Tibial nerve (tissue), 4 donors: Measurements from ENCODE around the gene ROBO1. TPM values are rescaled to one million over a fixed set of nuclear protein-coding genes. Genes with fewer than 3 reads are reported as not detected.

Experiments
- DNase-seq, 2 donors: peaks; one replicate each; pipeline ENCODE4 v3.0.0-alpha.2; 2019; ENCODE audit warnings: low spot score in 2 of 2
- H3K27ac ChIP-seq, 4 donors: fragments of 200-600 bp; sonication (generic) in 3 of 4; one replicate each; pipeline ENCODE4 v1.5.1; 2017 to 2019; ENCODE audit warnings: mild to moderate bottlenecking in 1 of 4
- H3K27me3 ChIP-seq, 2 donors: fragments of 200-600 bp; sonication (generic) in 1 of 2; one replicate each; pipeline versions ENCODE4 v1.5.1 to v1.6.0; 2017 to 2019
- H3K36me3 ChIP-seq, 3 donors: fragments of 200-600 bp; sonication (generic); one replicate each; pipeline ENCODE4 v1.5.1; 2018 to 2019
- H3K4me1 ChIP-seq, 4 donors: fragments of 200-600 bp; sonication (generic) in 3 of 4; one replicate each; pipeline ENCODE4 v1.5.1; 2017 to 2019
- H3K4me3 ChIP-seq, 4 donors: fragments of 200-600 bp; sonication (generic) in 3 of 4; one replicate each; pipeline ENCODE4 v1.5.1; 2017 to 2019; ENCODE audit warnings: mild to moderate bottlenecking in 1 of 4, moderate library complexity in 1 of 4
- H3K9me3 ChIP-seq, 4 donors: fragments of 200-600 bp; sonication (generic) in 3 of 4; one replicate each; pipeline ENCODE4 v1.5.1; 2017 to 2019
- EP300 ChIP-seq, 2 donors: sonication (generic); formaldehyde crosslinking; IDR thresholded peaks; one replicate each; pipeline ENCODE4 v1.6.1; 2017; ENCODE audit warnings: antibody characterized with exemption in 2 of 2, mild to moderate bottlenecking in 1 of 2
- POLR2A ChIP-seq, 2 donors: fragments of 450-650 bp; IDR thresholded peaks; one replicate each; pipeline ENCODE4 v1.6.1; 2017; ENCODE audit warnings: antibody characterized with exemption in 2 of 2, mild to moderate bottlenecking in 2 of 2, moderate library complexity in 2 of 2
- WGBS, 2 donors: methylation state at CpG; one replicate each; pipeline ENCODE4 v1.1.5; 2018; 5-methylcytosine and 5-hydroxymethylcytosine counted together
- total RNA-seq, 4 donors: library from RNA; depleted of rRNA; stranded (reverse); fragments of >200 nt; gene quantifications; one replicate each; pipeline ENCODE4 v1.1.0, GENCODE V29; 2016
- TF ChIP-seq, protein P1 (sequence below), 5 experiments: fragments of 200-600 bp in 3 of 5; fragments of 450-650 bp in 2 of 5; sonication (generic) in 3 of 5; IDR thresholded peaks; one replicate each; pipeline ENCODE4 v1.5.1; 2016 to 2019; ENCODE audit warnings: antibody characterized with exemption in 5 of 5, mild to moderate bottlenecking in 3 of 5, moderate library complexity in 2 of 5

The ROBO1 gene
- total RNA-seq, 4 donors from 2014 or later = 12.6 to 27.8 (median 23.1) TPM

- Histone ChIP-seq H3K27me3 (peaks cover 0 to 17% of the 10 kb centered on the region in 2 donors), H3K36me3 (no peaks in the 10 kb centered on the region), H3K4me3 (peak overlapping the region in 1 of 4 donors; percentile 38), H3K27ac (no peak overlapping the region), H3K4me1 (peaks cover 0 to 24% (median 0%) of the 10 kb centered on the region in 4 donors), H3K9me3 (no peaks in the 10 kb centered on the region)
- TF ChIP-seq, protein P1, sequence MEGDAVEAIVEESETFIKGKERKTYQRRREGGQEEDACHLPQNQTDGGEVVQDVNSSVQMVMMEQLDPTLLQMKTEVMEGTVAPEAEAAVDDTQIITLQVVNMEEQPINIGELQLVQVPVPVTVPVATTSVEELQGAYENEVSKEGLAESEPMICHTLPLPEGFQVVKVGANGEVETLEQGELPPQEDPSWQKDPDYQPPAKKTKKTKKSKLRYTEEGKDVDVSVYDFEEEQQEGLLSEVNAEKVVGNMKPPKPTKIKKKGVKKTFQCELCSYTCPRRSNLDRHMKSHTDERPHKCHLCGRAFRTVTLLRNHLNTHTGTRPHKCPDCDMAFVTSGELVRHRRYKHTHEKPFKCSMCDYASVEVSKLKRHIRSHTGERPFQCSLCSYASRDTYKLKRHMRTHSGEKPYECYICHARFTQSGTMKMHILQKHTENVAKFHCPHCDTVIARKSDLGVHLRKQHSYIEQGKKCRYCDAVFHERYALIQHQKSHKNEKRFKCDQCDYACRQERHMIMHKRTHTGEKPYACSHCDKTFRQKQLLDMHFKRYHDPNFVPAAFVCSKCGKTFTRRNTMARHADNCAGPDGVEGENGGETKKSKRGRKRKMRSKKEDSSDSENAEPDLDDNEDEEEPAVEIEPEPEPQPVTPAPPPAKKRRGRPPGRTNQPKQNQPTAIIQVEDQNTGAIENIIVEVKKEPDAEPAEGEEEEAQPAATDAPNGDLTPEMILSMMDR (IDR thresholded peaks at IDR 0.05) = no peak
- no peak for TF ChIP-seq POLR2A (IDR thresholded peaks at IDR 0.05)
- no peak for TF ChIP-seq EP300 (IDR thresholded peaks at IDR 0.05)
- DNase-seq = no peak
- 1 to 2% methylated on average over 26 of the region's 26 CpGs for WGBS, 2 donors
These were observed 449 bp downstream of the ROBO1 start for GRCh38 chr3:79767194-79767904.

DNA sequence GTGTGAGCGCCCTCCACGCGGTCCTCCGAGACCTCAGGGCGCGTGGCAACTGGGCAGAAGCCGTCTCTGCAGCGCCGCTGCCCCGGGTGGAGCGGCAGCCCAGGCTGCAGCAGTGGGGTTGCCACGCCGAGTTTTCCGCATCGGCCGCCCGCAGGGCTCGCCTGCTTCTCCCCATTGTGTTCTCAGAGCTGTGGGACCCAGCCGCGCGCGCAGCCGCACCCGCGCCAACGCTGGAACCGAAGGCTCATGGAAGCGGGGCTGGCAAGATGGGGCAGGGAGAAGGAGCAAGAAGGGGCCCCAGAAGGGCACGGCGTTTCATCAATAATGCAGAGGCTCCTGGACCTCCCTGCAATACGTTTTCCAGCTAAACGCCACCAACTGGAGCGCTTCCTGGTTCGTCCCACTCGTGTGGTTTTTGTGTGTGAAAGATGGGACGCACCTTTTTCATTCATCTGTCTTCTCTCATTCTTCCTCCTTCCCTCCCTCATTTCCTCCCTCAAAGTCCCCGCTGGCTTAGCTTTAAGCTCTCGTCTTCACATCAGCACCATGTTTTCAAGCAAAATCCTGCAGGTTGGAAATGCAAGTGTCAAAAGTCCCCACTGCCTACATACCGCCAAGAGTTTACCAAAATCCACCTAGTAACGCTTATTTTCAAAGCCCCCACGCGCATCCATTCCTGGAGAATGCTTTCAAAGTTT is 1.2 kb downstream of the ROBO1 start:
- no peak for TF ChIP-seq EP300 (IDR thresholded peaks at IDR 0.05)
- no peak for TF ChIP-seq POLR2A (IDR thresholded peaks at IDR 0.05)
- TF ChIP-seq, protein P1 (IDR thresholded peaks at IDR 0.05) = no peak
- Histone ChIP-seq H3K9me3 (no peaks in the 10 kb centered on the region), H3K36me3 (no peaks in the 10 kb centered on the region), H3K27ac (no peak overlapping the region), H3K4me1 (peaks cover 0 to 24% (median 0%) of the 10 kb centered on the region in 4 donors), H3K27me3 (peaks cover 0 to 17% of the 10 kb centered on the region in 2 donors), H3K4me3 (peak overlapping the region in 2 of 4 donors; percentile 12 to 38)
- 2 to 6% methylated on average over 31 to 33 of the region's 42 CpGs for WGBS, 2 donors
- DNase-seq = no peak

GRCh38 chr3:79765911-79766310 is 1.9 kb downstream of the ROBO1 start:
- no peaks in the 10 kb centered on the region for H3K36me3 ChIP-seq
- 12 to 23% methylated on average over 5 of the region's 5 CpGs for WGBS, 2 donors
- H3K4me3 ChIP-seq = no peak overlapping the region
- TF ChIP-seq POLR2A (IDR thresholded peaks at IDR 0.05) = no peak
- TF ChIP-seq EP300 (IDR thresholded peaks at IDR 0.05) = no peak
- TF ChIP-seq, protein P1 (IDR thresholded peaks at IDR 0.05) = no peak
- no peak for DNase-seq
- H3K27me3 ChIP-seq = peaks cover 0 to 17% of the 10 kb centered on the region in 2 donors
- H3K9me3 ChIP-seq = no peaks in the 10 kb centered on the region
- peaks cover 0 to 24% (median 0%) of the 10 kb centered on the region in 4 donors for H3K4me1 ChIP-seq
- H3K27ac ChIP-seq = no peak overlapping the region

GRCh38 chr3:79761441-79761840 is 6.4 kb downstream of the ROBO1 start:
- no peak overlapping the region for H3K4me3 ChIP-seq
- DNase-seq = no peak
- TF ChIP-seq POLR2A (IDR thresholded peaks at IDR 0.05) = no peak
- TF ChIP-seq EP300 (IDR thresholded peaks at IDR 0.05) = no peak
- TF ChIP-seq, protein P1 (IDR thresholded peaks at IDR 0.05) = no peak
- H3K27ac ChIP-seq = no peak overlapping the region
- 52 to 65% methylated on average over 1 of the region's 1 CpG for WGBS, 2 donors
- H3K4me1 ChIP-seq = peaks cover 0 to 7% (median 0%) of the 10 kb centered on the region in 4 donors
- H3K27me3 ChIP-seq = peaks cover 0 to 9% of the 10 kb centered on the region in 2 donors
- no peaks in the 10 kb centered on the region for H3K9me3 ChIP-seq
- H3K36me3 ChIP-seq = no peaks in the 10 kb centered on the region

- no peaks in the 10 kb centered on the region for H3K27me3 ChIP-seq
- TF ChIP-seq, protein P1 (IDR thresholded peaks at IDR 0.05) = no peak
- TF ChIP-seq POLR2A (IDR thresholded peaks at IDR 0.05) (no peak), EP300 (IDR thresholded peaks at IDR 0.05) (no peak)
- no peak for DNase-seq
- no peaks in the 10 kb centered on the region for H3K36me3 ChIP-seq
- H3K4me3 ChIP-seq = no peak overlapping the region
- no peak overlapping the region for H3K27ac ChIP-seq
- H3K4me1 ChIP-seq = no peaks in the 10 kb centered on the region
- 48 to 53% methylated on average over 1 of the region's 1 CpG for WGBS, 2 donors
- peaks cover 0 to 11% (median 0%) of the 10 kb centered on the region in 4 donors for H3K9me3 ChIP-seq
These were observed 16.1 kb downstream of the ROBO1 start for GRCh38 chr3:79751703-79752102.
